Neural progenitor cell (in vitro differentiated cells): ENCODE results near the gene PPFIA2.

Experiments used
- CTCF ChIP-seq: fragments of 200-600 bp; sonication (generic); IDR thresholded peaks from 2 replicates; pipeline ENCODE4 v1.5.1; 2017; ENCODE audit warnings: antibody characterized with exemption, mild to moderate bottlenecking
- EZH2phosphoT487 ChIP-seq: fragments of 200-600 bp; sonication (generic); IDR thresholded peaks from 2 replicates; pipeline ENCODE4 v1.6.1; 2017; ENCODE audit warnings: antibody characterized with exemption

- TF ChIP-seq CTCF (no peak), EZH2phosphoT487 (no peak)
Observed at GRCh38 chr12:81440001-81440400, 319.1 kb downstream of the PPFIA2 start.
